HCT116 (cell line): ENCODE data around the gene VANGL1. TPM values are rescaled to one million over a fixed set of nuclear protein-coding genes. Genes with fewer than 3 reads are reported as not detected.

ENCODE experiments used
- ATAC-seq: fragments of 200-7000 bp; cut with Tn5 transposase; 2 replicates; pipeline ENCODE4 v1.9.1; 2020; ENCODE audit warnings: mild to moderate bottlenecking, moderate library complexity
- BruUV-seq: library from RNA; stranded (reverse); fragments of 400-500 nt; replicated peaks from 2 replicates; lab custom pipeline; 2021; lab: Mats Ljungman, UMichigan
- CTCF ChIA-PET: fragments of 300-600 bp; sonication (Branson Sonifier 250); formaldehyde crosslinking; loops from one replicate; lab custom pipeline; 2021; ENCODE audit warnings: antibody characterized with exemption; lab: Charles Lee
- POLR2A ChIA-PET: fragments of 300-600, 350-600 bp; sonication (Branson Sonifier 250); formaldehyde crosslinking; loops from one replicate; lab custom pipeline; 2021; ENCODE audit warnings: antibody characterized with exemption; lab: Charles Lee
- RAD21 ChIA-PET, 2 experiments: fragments of 300-600 bp; sonication (Branson Sonifier 250); formaldehyde crosslinking; loops; one replicate each; lab custom pipeline; 2023; ENCODE audit warnings: low total read pairs in 2 of 2; ENCODE audit not compliant: uncharacterized antibody in 2 of 2, unreplicated experiment in 2 of 2, low non-redundant PET in 1 of 2; lab: Charles Lee
- DNase-seq: peaks from one replicate; pipeline ENCODE4 v3.0.0-alpha.2; 2010; ENCODE audit warnings: low read depth, low spot score
- H2AFZ ChIP-seq: fragments of 200-600 bp; shearing (Covaris generic), sonication (generic); 2 replicates; pipeline ENCODE4 v1.6.1; 2017; ENCODE audit warnings: low read depth, mixed run types, mixed read lengths, antibody characterized with exemption, low read length; ENCODE audit not compliant: poor library complexity, severe bottlenecking
- H3K27ac ChIP-seq: 2 replicates; pipeline ENCODE4 v1.5.1; 2012; ENCODE audit warnings: low read depth, low read length
- H3K27me3 ChIP-seq: fragments of 200-600 bp; sonication (generic); 2 replicates; pipeline ENCODE4 v1.6.1; 2016; ENCODE audit warnings: mixed run types, low read length, mixed read lengths; ENCODE audit not compliant: insufficient read depth
- H3K36me3 ChIP-seq, 2 experiments: fragments of 200-500 bp in 1 of 2; fragments of 200-600 bp in 1 of 2; sonication (Bioruptor generic) in 1 of 2; sonication (generic) in 1 of 2; 2 replicates each; pipeline versions ENCODE4 v1.5.1 to v1.6.1; 2014 to 2016; ENCODE audit warnings: low read length in 2 of 2, inconsistent platforms in 1 of 2, mixed read lengths in 1 of 2, mixed run types in 1 of 2; ENCODE audit not compliant: insufficient read depth in 2 of 2, control insufficient read depth in 1 of 2
- H3K4me1 ChIP-seq, 2 experiments: fragments of 200-600 bp in 1 of 2; sonication (generic) in 1 of 2; 2 replicates each; pipeline versions ENCODE4 v1.5.1 to v1.6.1; 2012 to 2017; ENCODE audit warnings: low read length in 2 of 2, inconsistent platforms in 1 of 2, mild to moderate bottlenecking in 1 of 2, mixed read lengths in 1 of 2, mixed run types in 1 of 2, moderate library complexity in 1 of 2; ENCODE audit not compliant: insufficient read depth in 2 of 2, control insufficient read depth in 1 of 2
- H3K4me2 ChIP-seq: fragments of 200-600 bp; sonication (generic); 2 replicates; pipeline ENCODE4 v1.6.1; 2017; ENCODE audit warnings: mixed run types, low read length, mixed read lengths
- H3K4me3 ChIP-seq, 2 experiments: fragments of 200-600 bp in 1 of 2; sonication (generic) in 1 of 2; replicated peaks in 1 of 2; 2 replicates each; pipeline ENCODE4 v1.5.1; 2011 to 2016; ENCODE audit warnings: low read length in 2 of 2, control low read depth in 1 of 2, low read depth in 1 of 2, mild to moderate bottlenecking in 1 of 2, mixed read lengths in 1 of 2, mixed run types in 1 of 2
- H3K79me2 ChIP-seq: fragments of 200-600 bp; sonication (generic); 2 replicates; pipeline ENCODE4 v1.6.1; 2017; ENCODE audit warnings: mild to moderate bottlenecking, mixed run types, low read length, moderate library complexity, mixed read lengths; ENCODE audit not compliant: insufficient read depth
- H3K9ac ChIP-seq: fragments of 200-600 bp; sonication (generic); 2 replicates; pipeline ENCODE4 v1.6.1; 2016; ENCODE audit warnings: low read length, mixed read lengths
- H3K9me2 ChIP-seq: fragments of 200-600 bp; sonication (generic), shearing (Covaris generic); 2 replicates; pipeline ENCODE4 v1.6.1; 2017; ENCODE audit warnings: mixed run types, mild to moderate bottlenecking, moderate library complexity; ENCODE audit not compliant: insufficient read depth
- H3K9me3 ChIP-seq, 2 experiments: fragments of 200-500 bp in 1 of 2; fragments of 200-600 bp in 1 of 2; sonication (Bioruptor generic) in 1 of 2; sonication (generic) in 1 of 2; 2 replicates each; pipeline ENCODE4 v1.6.1; 2014 to 2017; ENCODE audit warnings: low read length in 2 of 2, mixed read lengths in 2 of 2, inconsistent platforms in 1 of 2, low read depth in 1 of 2, mild to moderate bottlenecking in 1 of 2, mixed run types in 1 of 2, moderate library complexity in 1 of 2; ENCODE audit not compliant: control insufficient read depth in 1 of 2, insufficient read depth in 1 of 2
- H4K20me1 ChIP-seq: fragments of 200-600 bp; sonication (generic), shearing (Covaris generic); 2 replicates; pipeline ENCODE4 v1.6.1; 2017; ENCODE audit warnings: mixed run types, mild to moderate bottlenecking, moderate library complexity; ENCODE audit not compliant: insufficient read depth
- CBX3 ChIP-seq: IDR thresholded peaks from 2 replicates; pipeline ENCODE4 v1.6.1; 2012; ENCODE audit warnings: low read depth
- CEBPB ChIP-seq: IDR thresholded peaks from 2 replicates; pipeline ENCODE4 v1.6.1; 2012; ENCODE audit warnings: low read depth
- ELF1 ChIP-seq: IDR thresholded peaks from 2 replicates; pipeline ENCODE4 v1.6.1; 2012; ENCODE audit warnings: low read depth, borderline replicate concordance
- EZH2 ChIP-seq: fragments of 200-600 bp; sonication (generic); IDR thresholded peaks from 2 replicates; pipeline ENCODE4 v1.6.1; 2017; ENCODE audit warnings: antibody characterized with exemption, mixed run types
- FOSL1 ChIP-seq: IDR thresholded peaks from 2 replicates; pipeline ENCODE4 v1.6.1; 2012; ENCODE audit warnings: low read depth
- JUND ChIP-seq: IDR thresholded peaks from 2 replicates; pipeline ENCODE4 v1.6.1; 2012
- MAX ChIP-seq: IDR thresholded peaks from 2 replicates; pipeline ENCODE4 v1.6.1; 2012
- POLR2A ChIP-seq: IDR thresholded peaks from 2 replicates; pipeline ENCODE4 v1.7.0; 2011; ENCODE audit warnings: borderline replicate concordance; ENCODE audit not compliant: insufficient read depth, insufficient read length; ENCODE audit errors: extremely low read depth
- POLR2AphosphoS5 ChIP-seq: IDR thresholded peaks from 2 replicates; pipeline ENCODE4 v1.6.1; 2011; ENCODE audit warnings: mild to moderate bottlenecking, low read depth, low read length, moderate library complexity
- SIN3A ChIP-seq: IDR thresholded peaks from 2 replicates; pipeline ENCODE4 v1.6.1; 2012; ENCODE audit warnings: low read depth
- SP1 ChIP-seq: IDR thresholded peaks from 2 replicates; pipeline ENCODE4 v1.6.1; 2012; ENCODE audit warnings: low read depth
- SRF ChIP-seq: IDR thresholded peaks from 2 replicates; pipeline ENCODE4 v1.6.1; 2012; ENCODE audit warnings: low read depth
- TCF7L2 ChIP-seq: IDR thresholded peaks from 2 replicates; pipeline ENCODE4 v1.7.0; 2011; ENCODE audit warnings: borderline replicate concordance, inconsistent platforms; ENCODE audit not compliant: insufficient read depth, insufficient read length; ENCODE audit errors: extremely low read depth
- YY1 ChIP-seq: IDR thresholded peaks from 2 replicates; pipeline ENCODE4 v1.6.1; 2011; ENCODE audit warnings: low read length, low read depth, moderate library complexity, mild to moderate bottlenecking; ENCODE audit not compliant: insufficient replicate concordance; ENCODE audit errors: extremely low read depth
- ZFX ChIP-seq: fragments of 450-650 bp; IDR thresholded peaks from 2 replicates; pipeline ENCODE4 v1.6.1; 2017
- ZNF274 ChIP-seq: fragments of 200-500 bp; sonication (Bioruptor generic); IDR thresholded peaks from 2 replicates; pipeline ENCODE4 v1.6.1; 2014; ENCODE audit warnings: mild to moderate bottlenecking, low read depth, low read length, inconsistent platforms
- intact Hi-C: fragments of 100-400 bp; cut with micrococcal nuclease; formaldehyde crosslinking; loops from 2 replicates; pipeline ENCODE4 v1.10.0; 2022
- total RNA-seq: library from RNA; stranded (reverse); gene quantifications from one replicate; pipeline ENCODE4 v1.2.1, GENCODE V29; 2021; ENCODE audit not compliant: unreplicated experiment
- TF ChIP-seq, protein P1 (sequence below): IDR thresholded peaks from 2 replicates; pipeline ENCODE4 v1.6.1; 2011; ENCODE audit warnings: mild to moderate bottlenecking, low read length, moderate library complexity; ENCODE audit not compliant: insufficient replicate concordance; ENCODE audit errors: extremely low read depth
- TF ChIP-seq, protein P2 (sequence below): IDR thresholded peaks from 2 replicates; pipeline ENCODE4 v1.6.1; 2012; ENCODE audit warnings: low read depth
- TF ChIP-seq, protein P3 (sequence below), 3 experiments: fragments of 200-600 bp in 1 of 3; sonication (generic) in 1 of 3; IDR thresholded peaks in 2 of 3; conservative IDR thresholded peaks in 1 of 3; 2 replicates each; pipeline ENCODE4 v1.5.1; 2012 to 2017; ENCODE audit warnings: low read depth in 2 of 3, low read length in 2 of 3, antibody characterized with exemption in 1 of 3, borderline replicate concordance in 1 of 3, control low read depth in 1 of 3, mild to moderate bottlenecking in 1 of 3, mixed read lengths in 1 of 3, mixed run types in 1 of 3, moderate library complexity in 1 of 3; ENCODE audit not compliant: insufficient read depth in 1 of 3

The VANGL1 gene
- total RNA-seq, 1 experiment from 2014 or later = 23.5 TPM

DNA sequence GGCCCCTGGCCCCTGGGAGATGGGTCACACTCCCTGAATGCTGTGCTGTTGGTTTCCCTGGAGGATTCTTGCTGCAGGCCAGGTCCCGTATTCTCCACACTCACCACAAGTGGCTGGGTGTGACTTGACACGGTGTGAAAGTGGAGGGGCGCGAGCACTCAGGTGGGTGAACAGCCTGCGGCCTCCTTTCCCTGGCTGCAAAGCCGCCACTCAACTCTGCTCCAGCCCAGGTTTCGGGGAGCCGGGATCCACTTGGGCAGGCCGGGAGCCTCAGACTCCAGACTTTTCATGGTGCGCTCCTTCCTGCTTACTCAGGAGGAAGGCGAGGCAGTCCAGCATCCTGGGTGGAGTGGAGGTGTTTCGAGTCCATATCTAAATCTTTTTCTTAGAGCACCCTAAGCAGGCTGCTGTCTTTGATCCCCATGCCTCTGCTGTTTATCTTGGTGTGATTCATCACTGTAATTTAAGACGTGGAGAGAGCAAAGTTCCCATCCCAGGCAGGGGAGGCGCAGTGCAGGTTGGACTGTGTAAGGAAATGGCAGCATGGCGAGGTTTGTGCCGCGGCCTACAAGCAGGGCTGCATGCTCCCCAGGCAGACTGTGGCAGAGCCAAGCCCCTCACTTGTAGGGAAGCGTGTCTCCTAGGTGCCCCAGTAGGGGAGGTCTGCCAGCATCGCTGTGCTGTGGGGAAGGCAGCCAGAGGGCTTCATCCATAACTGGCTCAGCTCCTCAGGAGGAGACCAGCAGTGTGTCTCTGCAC, 29.6 kb downstream of the VANGL1 start:
- Histone ChIP-seq H3K9me2 (no peaks in the 10 kb centered on the region), H3K9me3 (no peaks in the 10 kb centered on the region), H3K27ac (peak overlapping the region; percentile 90), H3K36me3 (no peaks in the 10 kb centered on the region), H3K27me3 (no peaks in the 10 kb centered on the region), H3K4me2 (peak overlapping the region; percentile 85), H3K79me2 (peaks cover 14% of the 10 kb centered on the region), H4K20me1 (peaks cover 3% of the 10 kb centered on the region; the same call in 1 of the 2 replicates), H3K4me1 (peaks cover 62 to 86% of the 10 kb centered on the region in 2 experiments), H3K4me3 (peak overlapping the region; percentile 18 to 44), H2AFZ (no peak overlapping the region), H3K9ac (peak overlapping the region; percentile 54)
- intact Hi-C loops = loop anchor here (5.0 kb wide), 1 partner anchor 751 kb away; no protein-coding TSS in a partner anchor
- DNase-seq (peak; percentile 81), ATAC-seq (peak; percentile 85)
- CTCF ChIA-PET = interaction anchor here (5.9 kb wide), 1 partner anchor 35 kb away, joined by 32 read pairs; no protein-coding TSS in a partner anchor
- POLR2A ChIA-PET = no interaction called here
- RAD21 ChIA-PET = no interaction called here
- no TSS peak for BruUV-seq
- TF ChIP-seq SRF (no peak; the same call in 1 of the 2 replicates), MAX (peak; percentile 83), ZFX (no peak; the same call in 1 of the 2 replicates), JUND (peak; percentile 91), TCF7L2 (peak; percentile 84), POLR2A (no peak), ZNF274 (no peak), ELF1 (no peak), CBX3 (peak; percentile 68; the same call in 1 of the 2 replicates), CEBPB (no peak), YY1 (peak; percentile 68), SP1 (peak; percentile 85), EZH2 (no peak), POLR2AphosphoS5 (peak; percentile 48), FOSL1 (peak; percentile 84), SIN3A (peak; percentile 8; the same call in 1 of the 2 replicates)
- TF ChIP-seq, protein P1, sequence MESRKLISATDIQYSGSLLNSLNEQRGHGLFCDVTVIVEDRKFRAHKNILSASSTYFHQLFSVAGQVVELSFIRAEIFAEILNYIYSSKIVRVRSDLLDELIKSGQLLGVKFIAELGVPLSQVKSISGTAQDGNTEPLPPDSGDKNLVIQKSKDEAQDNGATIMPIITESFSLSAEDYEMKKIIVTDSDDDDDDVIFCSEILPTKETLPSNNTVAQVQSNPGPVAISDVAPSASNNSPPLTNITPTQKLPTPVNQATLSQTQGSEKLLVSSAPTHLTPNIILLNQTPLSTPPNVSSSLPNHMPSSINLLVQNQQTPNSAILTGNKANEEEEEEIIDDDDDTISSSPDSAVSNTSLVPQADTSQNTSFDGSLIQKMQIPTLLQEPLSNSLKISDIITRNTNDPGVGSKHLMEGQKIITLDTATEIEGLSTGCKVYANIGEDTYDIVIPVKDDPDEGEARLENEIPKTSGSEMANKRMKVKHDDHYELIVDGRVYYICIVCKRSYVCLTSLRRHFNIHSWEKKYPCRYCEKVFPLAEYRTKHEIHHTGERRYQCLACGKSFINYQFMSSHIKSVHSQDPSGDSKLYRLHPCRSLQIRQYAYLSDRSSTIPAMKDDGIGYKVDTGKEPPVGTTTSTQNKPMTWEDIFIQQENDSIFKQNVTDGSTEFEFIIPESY = no peak
- TF ChIP-seq, protein P2, sequence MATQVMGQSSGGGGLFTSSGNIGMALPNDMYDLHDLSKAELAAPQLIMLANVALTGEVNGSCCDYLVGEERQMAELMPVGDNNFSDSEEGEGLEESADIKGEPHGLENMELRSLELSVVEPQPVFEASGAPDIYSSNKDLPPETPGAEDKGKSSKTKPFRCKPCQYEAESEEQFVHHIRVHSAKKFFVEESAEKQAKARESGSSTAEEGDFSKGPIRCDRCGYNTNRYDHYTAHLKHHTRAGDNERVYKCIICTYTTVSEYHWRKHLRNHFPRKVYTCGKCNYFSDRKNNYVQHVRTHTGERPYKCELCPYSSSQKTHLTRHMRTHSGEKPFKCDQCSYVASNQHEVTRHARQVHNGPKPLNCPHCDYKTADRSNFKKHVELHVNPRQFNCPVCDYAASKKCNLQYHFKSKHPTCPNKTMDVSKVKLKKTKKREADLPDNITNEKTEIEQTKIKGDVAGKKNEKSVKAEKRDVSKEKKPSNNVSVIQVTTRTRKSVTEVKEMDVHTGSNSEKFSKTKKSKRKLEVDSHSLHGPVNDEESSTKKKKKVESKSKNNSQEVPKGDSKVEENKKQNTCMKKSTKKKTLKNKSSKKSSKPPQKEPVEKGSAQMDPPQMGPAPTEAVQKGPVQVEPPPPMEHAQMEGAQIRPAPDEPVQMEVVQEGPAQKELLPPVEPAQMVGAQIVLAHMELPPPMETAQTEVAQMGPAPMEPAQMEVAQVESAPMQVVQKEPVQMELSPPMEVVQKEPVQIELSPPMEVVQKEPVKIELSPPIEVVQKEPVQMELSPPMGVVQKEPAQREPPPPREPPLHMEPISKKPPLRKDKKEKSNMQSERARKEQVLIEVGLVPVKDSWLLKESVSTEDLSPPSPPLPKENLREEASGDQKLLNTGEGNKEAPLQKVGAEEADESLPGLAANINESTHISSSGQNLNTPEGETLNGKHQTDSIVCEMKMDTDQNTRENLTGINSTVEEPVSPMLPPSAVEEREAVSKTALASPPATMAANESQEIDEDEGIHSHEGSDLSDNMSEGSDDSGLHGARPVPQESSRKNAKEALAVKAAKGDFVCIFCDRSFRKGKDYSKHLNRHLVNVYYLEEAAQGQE = no peak
- TF ChIP-seq, protein P3, sequence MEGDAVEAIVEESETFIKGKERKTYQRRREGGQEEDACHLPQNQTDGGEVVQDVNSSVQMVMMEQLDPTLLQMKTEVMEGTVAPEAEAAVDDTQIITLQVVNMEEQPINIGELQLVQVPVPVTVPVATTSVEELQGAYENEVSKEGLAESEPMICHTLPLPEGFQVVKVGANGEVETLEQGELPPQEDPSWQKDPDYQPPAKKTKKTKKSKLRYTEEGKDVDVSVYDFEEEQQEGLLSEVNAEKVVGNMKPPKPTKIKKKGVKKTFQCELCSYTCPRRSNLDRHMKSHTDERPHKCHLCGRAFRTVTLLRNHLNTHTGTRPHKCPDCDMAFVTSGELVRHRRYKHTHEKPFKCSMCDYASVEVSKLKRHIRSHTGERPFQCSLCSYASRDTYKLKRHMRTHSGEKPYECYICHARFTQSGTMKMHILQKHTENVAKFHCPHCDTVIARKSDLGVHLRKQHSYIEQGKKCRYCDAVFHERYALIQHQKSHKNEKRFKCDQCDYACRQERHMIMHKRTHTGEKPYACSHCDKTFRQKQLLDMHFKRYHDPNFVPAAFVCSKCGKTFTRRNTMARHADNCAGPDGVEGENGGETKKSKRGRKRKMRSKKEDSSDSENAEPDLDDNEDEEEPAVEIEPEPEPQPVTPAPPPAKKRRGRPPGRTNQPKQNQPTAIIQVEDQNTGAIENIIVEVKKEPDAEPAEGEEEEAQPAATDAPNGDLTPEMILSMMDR (IDR thresholded peaks at IDR 0.05 in 2 of 3, conservative IDR thresholded peaks at IDR 0.05 in 1 of 3; ENCODE audit: borderline replicate concordance in 1 of 3, insufficient read depth in 1 of 3, low read depth in 2 of 3, low read length in 2 of 3) = peak in 2 of 3 experiments; percentile 20 to 26; a peak in 2 of 6 replicates
